Stimulated activated CD8-positive, alpha-beta memory T cell treated with anti-CD3 and anti-CD28 coated beads, Interleukin-15, amount 100 ng/mL, for 48 hours (primary cell): ENCODE data around the gene MEIS2.

ENCODE experiments used
- DNase-seq, 2 donors: peaks; one replicate each; pipeline ENCODE4 v3.0.0-alpha.2; 2020; ENCODE audit warnings: low read depth in 2 of 2

MEIS2 gene

GRCh38 chr15:37041042-37041441 is 59.3 kb downstream of the MEIS2 start:
- DNase-seq, result no peak

- DNase-seq, result no peak
These were observed 60.1 kb downstream of the MEIS2 start for GRCh38 chr15:37040072-37040742.

GRCh38 chr15:37038716-37039106 is 61.6 kb downstream of the MEIS2 start:
- no peak for DNase-seq

GRCh38 chr15:37037850-37038715 is 62.3 kb downstream of the MEIS2 start:
- no peak for DNase-seq

- no peak for DNase-seq
These were observed 63.2 kb downstream of the MEIS2 start for GRCh38 chr15:37037071-37037655.

GRCh38 chr15:37034835-37035748 is 65.3 kb downstream of the MEIS2 start:
- DNase-seq, result no peak

- DNase-seq, result no peak
These were observed 66.0 kb downstream of the MEIS2 start for GRCh38 chr15:37034392-37034791.

- DNase-seq, result no peak
These were observed 68.1 kb downstream of the MEIS2 start for GRCh38 chr15:37032091-37032775.

GRCh38 chr15:37031198-37031597 is 69.2 kb downstream of the MEIS2 start:
- no peak for DNase-seq

- no peak for DNase-seq
These were observed 71.6 kb downstream of the MEIS2 start for GRCh38 chr15:37028625-37029296.

- DNase-seq, result no peak
These were observed 79.5 kb downstream of the MEIS2 start for GRCh38 chr15:37020852-37021251.

- DNase-seq, result no peak
These were observed 80.6 kb downstream of the MEIS2 start for GRCh38 chr15:37019479-37020433.

- DNase-seq, result no peak
These were observed 83.2 kb downstream of the MEIS2 start for GRCh38 chr15:37017031-37017625.

GRCh38 chr15:37016231-37016630 is 84.1 kb downstream of the MEIS2 start:
- DNase-seq, result no peak

- no peak for DNase-seq
These were observed 84.9 kb downstream of the MEIS2 start for GRCh38 chr15:37015451-37015850.

- no peak for DNase-seq
These were observed 85.3 kb downstream of the MEIS2 start for GRCh38 chr15:37015035-37015434.

- DNase-seq, result no peak
These were observed 85.8 kb downstream of the MEIS2 start for GRCh38 chr15:37014566-37014965.

GRCh38 chr15:37014137-37014536 is 86.2 kb downstream of the MEIS2 start:
- no peak for DNase-seq

GRCh38 chr15:37010595-37010994 is 89.8 kb downstream of the MEIS2 start:
- no peak for DNase-seq
